Epidermal melanocyte (primary cell): ENCODE results near the gene B3GAT3.
"Not testable (repeated sequence)": the region's sequence is repeated elsewhere in the genome, so short reads cannot be mapped to it uniquely, and the experiment has no call there.

Experiments used
- DNase-seq: peaks from one replicate; pipeline ENCODE4 v3.0.0; 2011; ENCODE audit warnings: low spot score; ENCODE audit not compliant: insufficient read length

B3GAT3 gene

GRCh38 chr11:62645946-62646824 is 24.4 kb upstream of the B3GAT3 start, which contains the start of gene GANAB:
TSS of gene GANAB (minus strand) at chr11:62646613. CDS start at chr11:62646599, 14 bp downstream.
- peak; percentile 99 for DNase-seq

GRCh38 chr11:62645671-62645945 is 23.8 kb upstream of the B3GAT3 start:
- no peak for DNase-seq

- DNase-seq = no peak
Observed at GRCh38 chr11:62644220-62644619, 22.4 kb upstream of the B3GAT3 start.

GRCh38 chr11:62632492-62632891 is 10.7 kb upstream of the B3GAT3 start:
- no peak for DNase-seq

GRCh38 chr11:62627713-62628112 is 5.9 kb upstream of the B3GAT3 start:
- no peak for DNase-seq

- DNase-seq = no peak
Observed at GRCh38 chr11:62622476-62623089, 797 bp upstream of the B3GAT3 start.

- DNase-seq = no peak
Observed at GRCh38 chr11:62621027-62621566, 689 bp downstream of the B3GAT3 start.

GRCh38 chr11:62616957-62617356 is 4.8 kb downstream of the B3GAT3 start:
- DNase-seq = not testable (repeated sequence)

- no peak for DNase-seq
Observed at GRCh38 chr11:62615521-62615920, 6.3 kb downstream of the B3GAT3 start.

GRCh38 chr11:62614275-62614674 is 7.5 kb downstream of the B3GAT3 start:
- DNase-seq = no peak

- no peak for DNase-seq
Observed at GRCh38 chr11:62613291-62613778, 8.5 kb downstream of the B3GAT3 start.

- DNase-seq = peak; percentile 90
Observed at GRCh38 chr11:62612366-62613290, 9.2 kb downstream of the B3GAT3 start, which contains the start of the genes EML3 and ROM1. TSS of gene EML3 (minus strand) at chr11:62612775. CDS start at chr11:62612457, 318 bp downstream. TSS of gene ROM1 (plus strand) at chr11:62613257. CDS start at chr11:62613282, 25 bp downstream.

GRCh38 chr11:62611705-62612365 is 10.0 kb downstream of the B3GAT3 start:
- no peak for DNase-seq

GRCh38 chr11:62610814-62611704 is 10.7 kb downstream of the B3GAT3 start:
- no peak for DNase-seq

- no peak for DNase-seq
Observed at GRCh38 chr11:62610403-62610802, 11.4 kb downstream of the B3GAT3 start.

GRCh38 chr11:62608776-62609175 is 13.0 kb downstream of the B3GAT3 start:
- no peak for DNase-seq

- no peak for DNase-seq
Observed at GRCh38 chr11:62607714-62608113, 14.1 kb downstream of the B3GAT3 start.

GRCh38 chr11:62605902-62606301 is 15.9 kb downstream of the B3GAT3 start:
- DNase-seq = no peak

- DNase-seq = no peak
Observed at GRCh38 chr11:62605467-62605866, 16.3 kb downstream of the B3GAT3 start.
